SU-DHL-6 (cell line): ENCODE results near the gene PHF10.

ENCODE experiments used
- H2AFZ ChIP-seq: fragments of 200-600 bp; sonication (generic); 2 replicates; pipeline ENCODE4 v1.6.1; 2014; ENCODE audit warnings: low read depth, mild to moderate bottlenecking, moderate library complexity, mixed read lengths, antibody characterized with exemption, low read length; ENCODE audit not compliant: severe bottlenecking
- H3F3A ChIP-seq: fragments of 200-600 bp; shearing (Covaris generic); 2 replicates; pipeline ENCODE4 v1.6.0; 2016; ENCODE audit warnings: antibody characterized with exemption, mild to moderate bottlenecking; ENCODE audit not compliant: insufficient read depth
- H3K27ac ChIP-seq: fragments of 200-600 bp; sonication (generic); 2 replicates; pipeline ENCODE4 v1.5.1; 2016; ENCODE audit warnings: low read depth, mild to moderate bottlenecking, low read length, moderate library complexity, mixed read lengths
- H3K27me3 ChIP-seq: fragments of 200-600 bp; sonication (generic), shearing (Covaris generic); 2 replicates; pipeline ENCODE4 v1.6.0; 2014; ENCODE audit warnings: mild to moderate bottlenecking, low read length
- H3K36me3 ChIP-seq: fragments of 200-600 bp; sonication (generic); 2 replicates; pipeline ENCODE4 v1.6.1; 2014; ENCODE audit warnings: mild to moderate bottlenecking, low read length, mixed read lengths
- H3K4me2 ChIP-seq: fragments of 300-600, 200-600 bp; shearing (Covaris generic), sonication (generic); 2 replicates; pipeline ENCODE4 v1.6.0; 2014; ENCODE audit warnings: low read length, low read depth, mild to moderate bottlenecking; ENCODE audit not compliant: poor library complexity, severe bottlenecking
- H3K4me3 ChIP-seq: fragments of 200-600 bp; sonication (generic); 2 replicates; pipeline ENCODE4 v1.5.1; 2014; ENCODE audit warnings: antibody characterized with exemption, low read length, mild to moderate bottlenecking, mixed read lengths; ENCODE audit not compliant: insufficient read depth, poor library complexity, severe bottlenecking
- H3K79me2 ChIP-seq: fragments of 200-600 bp; sonication (generic); 2 replicates; pipeline ENCODE4 v1.6.1; 2014; ENCODE audit warnings: mild to moderate bottlenecking, low read length, moderate library complexity; ENCODE audit not compliant: insufficient read depth
- H3K9ac ChIP-seq: fragments of 200-600 bp; sonication (generic); 2 replicates; pipeline ENCODE4 v1.7.0; 2014; ENCODE audit warnings: mild to moderate bottlenecking, low read length
- H3K9me2 ChIP-seq: fragments of 200-600 bp; sonication (generic); replicated peaks from 2 replicates; pipeline ENCODE4 v1.6.1; 2014; ENCODE audit warnings: low read length; ENCODE audit not compliant: insufficient read depth
- H3K9me3 ChIP-seq: fragments of 200-600 bp; sonication (generic); 2 replicates; pipeline ENCODE4 v1.6.1; 2014; ENCODE audit warnings: low read length, mixed read lengths; ENCODE audit not compliant: insufficient read depth
- H4K20me1 ChIP-seq: fragments of 200-600 bp; sonication (generic); 2 replicates; pipeline ENCODE4 v1.6.1; 2014; ENCODE audit warnings: low read depth, mild to moderate bottlenecking, antibody characterized with exemption, low read length, moderate library complexity, mixed read lengths
- CTCF ChIP-seq: fragments of 200-600 bp; sonication (generic); IDR thresholded peaks from one replicate; pipeline ENCODE4 v1.5.1; 2017; ENCODE audit warnings: antibody characterized with exemption, mild to moderate bottlenecking, low read length, moderate library complexity; ENCODE audit not compliant: insufficient read depth, poor library complexity, severe bottlenecking
- EZH2phosphoT487 ChIP-seq: fragments of 200-600 bp; sonication (generic), shearing (Covaris generic); conservative IDR thresholded peaks from 2 replicates; pipeline ENCODE4 v1.6.1; 2018; ENCODE audit warnings: mild to moderate bottlenecking, antibody characterized with exemption, low read length, moderate library complexity, mixed read lengths

The PHF10 gene

DNA sequence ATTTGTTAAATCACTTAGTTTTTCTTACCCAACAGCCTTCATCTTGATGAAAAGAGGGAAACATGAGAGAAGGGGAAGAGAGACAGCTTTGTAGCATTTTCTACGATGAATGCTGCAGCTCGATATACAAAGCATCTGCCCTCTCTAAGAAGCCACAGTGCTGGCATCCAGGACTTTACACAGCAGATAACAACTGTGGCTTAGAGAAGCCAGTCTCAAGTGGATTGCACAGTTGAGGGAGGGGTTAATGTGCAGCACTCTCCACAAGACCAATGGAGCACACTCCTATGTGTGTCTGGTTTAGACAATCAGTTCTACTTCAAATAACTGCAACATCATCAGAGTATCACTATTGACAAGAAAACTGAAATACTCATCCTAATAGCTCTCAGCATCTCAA is 16.5 kb downstream of the PHF10 start:
- Histone ChIP-seq H3K27ac (peak overlapping the region; percentile 4; the same call in 1 of the 2 replicates), H3K4me2 (no peak overlapping the region), H3F3A (peaks cover 57% of the 10 kb centered on the region), H3K9ac (no peak overlapping the region), H3K9me3 (no peaks in the 10 kb centered on the region), H3K9me2 (no peaks in the 10 kb centered on the region), H3K79me2 (peaks cover 31% of the 10 kb centered on the region), H2AFZ (no peak overlapping the region), H3K36me3 (peaks cover 30% of the 10 kb centered on the region), H3K27me3 (no peaks in the 10 kb centered on the region), H3K4me3 (no peak overlapping the region), H4K20me1 (peaks cover 4% of the 10 kb centered on the region)
- TF ChIP-seq EZH2phosphoT487 (no peak), CTCF (no peak)

- Histone ChIP-seq H3K27ac (peak overlapping the region; percentile 60), H3K4me3 (peak overlapping the region; percentile 88), H4K20me1 (no peaks in the 10 kb centered on the region; the same call in 1 of the 2 replicates), H2AFZ (no peak overlapping the region), H3K9ac (peak overlapping the region; percentile 88), H3K79me2 (peaks cover 63% of the 10 kb centered on the region), H3K4me2 (peak overlapping the region; percentile 75), H3K9me3 (no peaks in the 10 kb centered on the region), H3F3A (peaks cover 18% of the 10 kb centered on the region), H3K27me3 (no peaks in the 10 kb centered on the region), H3K36me3 (no peaks in the 10 kb centered on the region; the same call in 1 of the 2 replicates), H3K9me2 (no peaks in the 10 kb centered on the region)
- TF ChIP-seq CTCF (no peak), EZH2phosphoT487 (no peak)
Measured at GRCh38 chr6:169702840-169703246, 21.5 kb downstream of the PHF10 start.

- H3K9ac ChIP-seq: peak within 1 kb of the TSS; percentile 88
- H3K79me2 ChIP-seq: peaks cover 63% of the 10 kb centered on the region
- no peaks in the 10 kb centered on the region; the same call in 1 of the 2 replicates for H3K36me3 ChIP-seq
- peaks cover 12% of the 10 kb centered on the region for H3F3A ChIP-seq
- H3K27me3 ChIP-seq: no peaks in the 10 kb centered on the region
- no peaks in the 10 kb centered on the region; the same call in 1 of the 2 replicates for H4K20me1 ChIP-seq
- no peaks in the 10 kb centered on the region for H3K9me3 ChIP-seq
- TF ChIP-seq EZH2phosphoT487 (no peak), CTCF (no peak)
- peak within 1 kb of the TSS; percentile 91 for H3K4me2 ChIP-seq
- peak within 1 kb of the TSS; percentile 88 for H3K4me3 ChIP-seq
- no peaks in the 10 kb centered on the region for H3K9me2 ChIP-seq
- peak within 1 kb of the TSS; percentile 75 for H2AFZ ChIP-seq
- H3K27ac ChIP-seq: peak within 1 kb of the TSS; percentile 60
Measured at GRCh38 chr6:169701954-169702839, 22.1 kb downstream of the PHF10 start, which contains the start of the genes C6orf120 and WDR27. C6orf120 (plus strand) TSS chr6:169702126; CDS start chr6:169702460, 334 bp downstream. WDR27 (minus strand) TSS chr6:169702029; CDS start chr6:169689005, 13,024 bp downstream.
